VCaP (cell line): ENCODE results near the gene ACE.

Experiments
- H3K27ac ChIP-seq: fragments of 450-650 bp; 2 replicates; pipeline ENCODE4 v1.5.1; 2017
- TF ChIP-seq, protein P1 (sequence below): fragments of 450-650 bp; conservative IDR thresholded peaks from 2 replicates; pipeline ENCODE4 v1.5.1; 2017; ENCODE audit warnings: mild to moderate bottlenecking, moderate library complexity

The ACE gene

DNA sequence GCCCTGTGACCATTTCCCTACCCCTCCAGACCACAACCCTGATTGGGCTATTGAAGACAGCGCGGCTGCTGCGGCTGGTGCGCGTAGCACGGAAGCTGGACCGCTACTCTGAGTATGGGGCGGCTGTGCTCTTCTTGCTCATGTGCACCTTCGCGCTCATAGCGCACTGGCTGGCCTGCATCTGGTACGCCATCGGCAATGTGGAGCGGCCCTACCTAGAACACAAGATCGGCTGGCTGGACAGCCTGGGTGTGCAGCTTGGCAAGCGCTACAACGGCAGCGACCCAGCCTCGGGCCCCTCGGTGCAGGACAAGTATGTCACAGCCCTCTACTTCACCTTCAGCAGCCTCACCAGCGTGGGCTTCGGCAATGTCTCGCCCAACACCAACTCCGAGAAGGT, 58.8 kb downstream of the ACE start:
- no peak overlapping the region for H3K27ac ChIP-seq
- TF ChIP-seq, protein P1, sequence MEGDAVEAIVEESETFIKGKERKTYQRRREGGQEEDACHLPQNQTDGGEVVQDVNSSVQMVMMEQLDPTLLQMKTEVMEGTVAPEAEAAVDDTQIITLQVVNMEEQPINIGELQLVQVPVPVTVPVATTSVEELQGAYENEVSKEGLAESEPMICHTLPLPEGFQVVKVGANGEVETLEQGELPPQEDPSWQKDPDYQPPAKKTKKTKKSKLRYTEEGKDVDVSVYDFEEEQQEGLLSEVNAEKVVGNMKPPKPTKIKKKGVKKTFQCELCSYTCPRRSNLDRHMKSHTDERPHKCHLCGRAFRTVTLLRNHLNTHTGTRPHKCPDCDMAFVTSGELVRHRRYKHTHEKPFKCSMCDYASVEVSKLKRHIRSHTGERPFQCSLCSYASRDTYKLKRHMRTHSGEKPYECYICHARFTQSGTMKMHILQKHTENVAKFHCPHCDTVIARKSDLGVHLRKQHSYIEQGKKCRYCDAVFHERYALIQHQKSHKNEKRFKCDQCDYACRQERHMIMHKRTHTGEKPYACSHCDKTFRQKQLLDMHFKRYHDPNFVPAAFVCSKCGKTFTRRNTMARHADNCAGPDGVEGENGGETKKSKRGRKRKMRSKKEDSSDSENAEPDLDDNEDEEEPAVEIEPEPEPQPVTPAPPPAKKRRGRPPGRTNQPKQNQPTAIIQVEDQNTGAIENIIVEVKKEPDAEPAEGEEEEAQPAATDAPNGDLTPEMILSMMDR: no peak

DNA sequence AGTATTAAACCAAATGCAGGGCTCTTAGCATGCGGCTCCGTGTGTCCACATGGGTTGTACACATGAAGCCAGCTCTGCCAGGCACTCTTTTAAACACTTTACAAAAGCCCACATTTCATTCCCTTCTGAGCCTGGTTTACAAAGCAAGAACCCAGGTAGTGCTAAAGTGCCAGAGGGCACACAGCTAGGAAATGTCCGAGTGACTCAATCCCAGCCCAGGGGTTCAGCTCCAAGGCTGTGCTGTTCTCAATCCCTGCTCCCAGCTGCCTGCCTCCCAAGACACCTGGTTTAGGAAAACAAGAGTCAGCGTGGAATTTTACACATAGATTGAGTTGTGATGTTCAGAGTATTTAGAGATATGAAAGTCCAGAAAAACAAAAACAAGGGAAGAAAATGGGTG, 60.1 kb downstream of the ACE start:
- TF ChIP-seq, protein P1: no peak

DNA sequence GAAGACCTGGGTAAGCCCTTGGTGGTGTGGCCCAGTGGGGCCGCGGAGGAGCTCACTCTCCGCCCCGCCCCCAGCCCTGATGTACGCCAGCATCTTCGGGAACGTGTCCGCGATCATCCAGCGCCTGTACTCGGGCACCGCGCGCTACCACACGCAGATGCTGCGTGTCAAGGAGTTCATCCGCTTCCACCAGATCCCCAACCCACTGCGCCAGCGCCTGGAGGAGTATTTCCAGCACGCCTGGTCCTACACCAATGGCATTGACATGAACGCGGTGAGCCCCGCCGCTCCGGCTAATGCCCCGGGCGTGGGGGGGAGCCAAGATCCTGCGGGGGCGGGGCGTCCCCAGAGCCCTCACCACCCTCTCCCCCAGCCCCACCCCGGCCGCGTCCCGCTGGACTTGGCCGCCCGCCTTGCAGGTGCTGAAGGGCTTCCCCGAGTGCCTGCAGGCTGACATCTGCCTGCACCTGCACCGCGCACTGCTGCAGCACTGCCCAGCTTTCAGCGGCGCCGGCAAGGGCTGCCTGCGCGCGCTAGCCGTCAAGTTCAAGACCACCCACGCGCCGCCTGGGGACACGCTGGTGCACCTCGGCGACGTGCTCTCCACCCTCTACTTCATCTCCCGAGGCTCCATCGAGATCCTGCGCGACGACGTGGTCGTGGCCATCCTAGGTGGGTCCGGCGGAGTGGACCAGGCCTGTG, 61.3 kb downstream of the ACE start:
- TF ChIP-seq, protein P1: no peak
- no peak overlapping the region for H3K27ac ChIP-seq

More for the DNA sequence above, 60.1 kb downstream of the ACE start:
- H3K27ac ChIP-seq: no peak overlapping the region

DNA sequence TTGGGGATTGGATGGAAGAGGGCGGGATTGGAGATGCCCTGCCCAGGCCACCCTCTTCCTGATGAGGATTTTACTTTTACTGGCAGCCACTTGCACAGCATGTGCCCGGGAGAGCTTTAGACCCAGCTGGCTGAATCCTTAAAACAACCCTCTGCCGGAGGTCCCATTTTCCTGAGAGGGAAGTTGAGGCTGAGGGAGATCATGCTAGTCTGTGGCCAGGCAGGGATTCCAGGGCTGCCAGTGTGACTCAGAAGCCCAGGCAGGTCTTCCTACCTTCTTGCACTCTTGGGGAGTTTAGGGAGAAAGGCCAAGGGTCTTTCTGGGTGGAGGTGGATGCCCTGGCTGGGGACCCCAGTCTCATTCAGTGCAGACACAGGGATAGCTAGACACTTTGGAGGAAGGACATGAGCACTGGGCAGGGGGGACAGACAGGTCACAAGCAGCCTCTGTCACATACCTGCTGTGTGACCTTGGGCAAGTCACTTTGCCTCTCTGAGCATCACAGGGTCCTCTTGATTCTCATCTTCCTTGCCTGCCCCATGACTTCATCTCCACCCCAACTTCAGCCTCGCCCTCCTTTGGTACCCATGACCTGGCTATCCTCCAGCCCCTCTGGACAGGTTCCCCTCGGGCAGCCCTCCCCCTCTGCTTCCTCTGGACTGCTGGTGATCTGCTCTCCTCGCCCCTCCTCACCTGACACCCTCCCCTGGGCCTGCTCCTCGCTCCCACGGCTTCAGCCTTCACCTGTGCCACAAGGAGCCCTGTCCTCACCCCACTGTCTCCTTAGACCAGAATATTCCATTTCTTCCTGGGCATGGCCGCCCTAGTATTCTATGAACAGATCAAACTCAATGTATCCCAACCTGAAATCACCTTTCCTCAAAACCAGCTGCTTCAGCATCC, 62.1 kb downstream of the ACE start:
- TF ChIP-seq, protein P1: no peak
- H3K27ac ChIP-seq: no peak overlapping the region

DNA sequence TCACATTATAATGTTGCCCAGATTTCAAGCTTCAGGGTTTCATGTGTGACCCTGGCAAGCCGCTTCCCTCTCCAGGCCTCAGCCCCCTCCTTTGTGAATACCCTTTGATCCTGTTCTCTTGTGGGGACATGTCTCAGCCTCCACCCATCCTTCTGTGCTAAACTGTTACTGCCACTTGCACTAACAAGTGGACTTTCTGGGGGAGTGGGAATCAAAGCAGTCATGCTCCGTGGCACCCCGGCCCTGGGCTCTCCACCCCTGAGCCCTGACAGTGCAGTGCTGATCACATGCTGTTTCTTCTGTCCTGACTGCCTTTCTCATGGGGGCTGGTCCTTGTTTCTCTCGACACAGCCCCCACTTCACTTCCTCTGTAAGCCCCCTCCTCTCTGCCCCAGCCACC, 63.7 kb downstream of the ACE start:
- TF ChIP-seq, protein P1: no peak
- H3K27ac ChIP-seq: no peak overlapping the region

DNA sequence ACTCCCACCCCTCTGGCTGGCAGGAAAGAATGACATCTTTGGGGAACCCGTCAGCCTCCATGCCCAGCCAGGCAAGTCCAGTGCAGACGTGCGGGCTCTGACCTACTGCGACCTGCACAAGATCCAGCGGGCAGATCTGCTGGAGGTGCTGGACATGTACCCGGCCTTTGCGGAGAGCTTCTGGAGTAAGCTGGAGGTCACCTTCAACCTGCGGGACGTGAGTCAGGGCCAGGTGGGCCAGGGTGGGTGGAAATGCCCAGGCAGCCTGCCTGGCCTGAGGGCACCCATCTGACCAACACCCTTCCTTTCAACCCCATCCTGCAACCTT, 65.3 kb downstream of the ACE start:
- H3K27ac ChIP-seq: no peak overlapping the region
- TF ChIP-seq, protein P1: no peak

DNA sequence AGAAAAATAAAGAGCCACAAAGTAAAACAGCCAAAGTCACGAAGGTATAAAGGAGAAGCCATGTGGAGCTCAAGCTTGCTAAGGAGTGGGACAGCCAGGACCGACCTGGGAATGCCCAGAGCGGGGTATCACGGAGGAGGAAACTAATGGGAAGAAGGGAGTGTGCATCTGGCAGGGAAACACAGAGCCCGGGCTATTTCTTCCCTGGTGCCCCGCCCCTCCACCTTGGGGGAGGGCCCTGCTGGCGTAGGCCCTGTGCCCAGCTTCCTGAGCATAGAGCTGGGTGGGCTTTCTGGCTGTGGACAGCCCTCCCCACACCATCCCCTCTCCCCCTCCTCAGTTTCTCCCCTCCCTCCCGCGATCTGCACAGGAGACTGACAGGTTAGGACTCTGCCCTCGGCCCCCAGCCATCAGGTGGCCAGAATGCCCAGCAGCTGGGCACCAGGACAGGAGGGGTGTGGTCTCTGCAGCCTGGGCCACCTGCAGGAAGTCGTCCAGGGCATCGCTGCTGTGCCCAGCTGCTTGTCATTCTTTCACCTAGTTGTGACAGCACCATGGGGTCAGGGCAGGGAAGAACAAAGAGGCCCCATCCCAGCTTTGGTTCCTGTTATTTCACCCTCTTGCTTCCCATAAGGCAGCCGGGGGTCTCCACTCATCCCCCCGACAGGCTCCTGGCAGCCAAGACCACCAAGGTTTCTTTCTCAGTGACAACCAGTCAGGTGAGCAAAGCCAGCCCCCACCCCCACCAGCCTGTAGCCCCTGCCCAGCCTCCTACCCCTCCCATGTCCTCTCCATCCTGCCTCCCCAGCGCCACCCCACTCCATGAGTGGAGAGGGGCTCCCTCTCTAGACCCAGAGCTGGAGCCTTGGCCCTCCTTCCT, 66.3 kb downstream of the ACE start:
- TF ChIP-seq, protein P1: no peak
- H3K27ac ChIP-seq: no peak overlapping the region
